Measurements from ENCODE around the gene STK33. TPM values are rescaled to one million over a fixed set of nuclear protein-coding genes. Genes with fewer than 3 reads are reported as not detected.

Gene STK33
- total and polyA plus RNA-seq, 12 donors = 6.8 to 36.0 (median 17.2) TPM

DNA sequence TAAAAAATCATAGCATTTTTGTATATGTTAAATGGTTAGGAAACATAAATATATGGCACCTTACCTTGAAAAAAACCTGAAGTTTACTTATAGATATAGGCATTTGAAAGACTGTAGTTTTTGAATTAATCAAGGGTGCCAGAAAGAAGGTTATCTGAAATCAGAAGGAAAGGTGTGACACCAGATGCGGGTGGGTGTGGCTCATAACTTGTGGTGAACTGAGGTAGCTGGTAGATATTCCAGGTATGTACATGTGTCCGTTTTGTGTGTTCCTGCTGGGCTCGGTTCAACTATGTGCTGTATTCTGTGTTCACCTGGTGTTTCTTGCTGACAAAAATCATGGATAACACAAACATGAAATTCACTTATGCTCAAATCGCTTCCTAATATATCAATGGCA lies 35.6 kb downstream of the STK33 start:
- H3K9me3 ChIP-seq (replicated peaks in 1 of 3) = no peaks in the 10 kb centered on the region
- intact Hi-C loops (cut with DNase I) = no loop called here
- DNase-seq = no peak
- no peak overlapping the region for H3K4me3 ChIP-seq
- no peaks in the 10 kb centered on the region for H3K4me1 ChIP-seq (replicated peaks in 1 of 2)
- H3K36me3 ChIP-seq (replicated peaks in 1 of 2) = no peaks in the 10 kb centered on the region
- no peaks in the 10 kb centered on the region for H3K27me3 ChIP-seq
- WGBS, 4 donors = 92 to 99% (median 95%) methylated on average over 4 of the region's 4 CpGs
- H3K27ac ChIP-seq = no peak overlapping the region
- TF ChIP-seq, protein P1, sequence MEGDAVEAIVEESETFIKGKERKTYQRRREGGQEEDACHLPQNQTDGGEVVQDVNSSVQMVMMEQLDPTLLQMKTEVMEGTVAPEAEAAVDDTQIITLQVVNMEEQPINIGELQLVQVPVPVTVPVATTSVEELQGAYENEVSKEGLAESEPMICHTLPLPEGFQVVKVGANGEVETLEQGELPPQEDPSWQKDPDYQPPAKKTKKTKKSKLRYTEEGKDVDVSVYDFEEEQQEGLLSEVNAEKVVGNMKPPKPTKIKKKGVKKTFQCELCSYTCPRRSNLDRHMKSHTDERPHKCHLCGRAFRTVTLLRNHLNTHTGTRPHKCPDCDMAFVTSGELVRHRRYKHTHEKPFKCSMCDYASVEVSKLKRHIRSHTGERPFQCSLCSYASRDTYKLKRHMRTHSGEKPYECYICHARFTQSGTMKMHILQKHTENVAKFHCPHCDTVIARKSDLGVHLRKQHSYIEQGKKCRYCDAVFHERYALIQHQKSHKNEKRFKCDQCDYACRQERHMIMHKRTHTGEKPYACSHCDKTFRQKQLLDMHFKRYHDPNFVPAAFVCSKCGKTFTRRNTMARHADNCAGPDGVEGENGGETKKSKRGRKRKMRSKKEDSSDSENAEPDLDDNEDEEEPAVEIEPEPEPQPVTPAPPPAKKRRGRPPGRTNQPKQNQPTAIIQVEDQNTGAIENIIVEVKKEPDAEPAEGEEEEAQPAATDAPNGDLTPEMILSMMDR (IDR thresholded peaks at IDR 0.05) = no peak
- TF ChIP-seq POLR2A (IDR thresholded peaks at IDR 0.05) = no peak

DNA sequence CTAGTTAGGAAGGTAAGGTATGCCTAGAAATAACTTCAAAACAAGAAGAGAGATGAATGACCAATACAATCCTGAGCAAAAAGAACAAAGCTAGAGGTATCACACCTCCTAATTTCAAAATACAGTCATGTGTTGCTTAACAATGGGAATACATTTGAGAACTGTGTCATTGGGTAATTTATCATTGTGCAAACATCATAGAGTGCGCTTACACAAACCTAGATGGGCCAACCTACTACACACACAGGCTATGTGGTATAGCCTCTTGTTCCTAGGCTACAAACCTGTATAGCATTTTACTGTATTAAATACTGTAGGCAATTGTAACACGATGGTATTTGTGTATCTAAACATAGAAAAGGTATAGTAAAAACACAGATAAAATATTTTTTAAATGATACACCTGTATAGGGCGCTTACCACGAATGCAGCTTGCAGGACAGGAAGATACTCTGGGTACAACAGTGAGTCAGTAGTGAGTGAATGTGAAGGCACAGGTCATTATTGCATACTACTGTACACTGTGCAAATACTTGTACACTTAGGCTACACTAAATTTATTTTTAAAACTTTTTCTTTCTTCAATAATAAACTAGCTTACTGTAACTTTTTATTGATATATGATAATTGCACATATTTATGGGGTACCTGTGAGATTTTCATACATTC lies 48.2 kb downstream of the STK33 start:
- WGBS, 4 donors = 71 to 86% (median 76%) methylated on average over 4 of the region's 4 CpGs

DNA sequence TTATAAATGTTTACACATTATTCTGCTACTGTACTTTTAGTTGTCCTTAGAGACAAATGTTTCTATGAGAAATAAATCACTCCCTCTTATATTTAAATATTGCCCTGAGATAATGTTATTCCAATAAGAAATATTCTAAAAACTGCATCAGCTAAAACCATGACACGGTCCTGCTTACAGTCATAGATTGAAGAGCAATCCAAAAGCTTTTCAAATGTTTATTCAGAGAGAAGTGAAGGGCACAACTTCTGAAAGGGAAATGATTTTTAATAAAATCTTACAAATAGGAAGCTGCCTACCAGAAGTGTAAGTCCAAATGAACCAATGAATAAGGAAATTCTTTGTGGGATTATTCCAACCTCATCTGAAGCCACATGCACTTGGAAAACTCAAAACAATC lies 49.2 kb downstream of the STK33 start:
- Histone ChIP-seq H3K36me3 (replicated peaks in 1 of 2) (no peaks in the 10 kb centered on the region), H3K4me3 (no peak overlapping the region), H3K9me3 (replicated peaks in 1 of 3) (no peaks in the 10 kb centered on the region), H3K27me3 (no peaks in the 10 kb centered on the region), H3K27ac (no peak overlapping the region), H3K4me1 (replicated peaks in 1 of 2) (no peaks in the 10 kb centered on the region)
- WGBS, 4 donors = 77 to 80% (median 79%) methylated on average over 1 of the region's 1 CpG
- TF ChIP-seq, protein P1 (IDR thresholded peaks at IDR 0.05) = no peak
- no peak for TF ChIP-seq POLR2A (IDR thresholded peaks at IDR 0.05)
- DNase-seq = no peak
- intact Hi-C loops (cut with DNase I) = no loop called here

More for the DNA sequence above, 48.2 kb downstream of the STK33 start:
- Histone ChIP-seq H3K27me3 (no peaks in the 10 kb centered on the region), H3K27ac (no peak overlapping the region), H3K36me3 (replicated peaks in 1 of 2) (no peaks in the 10 kb centered on the region), H3K9me3 (replicated peaks in 1 of 3) (no peaks in the 10 kb centered on the region), H3K4me1 (replicated peaks in 1 of 2) (no peaks in the 10 kb centered on the region), H3K4me3 (no peak overlapping the region)
- TF ChIP-seq, protein P1 (IDR thresholded peaks at IDR 0.05) = no peak
- no peak for TF ChIP-seq POLR2A (IDR thresholded peaks at IDR 0.05)
- DNase-seq = no peak
- intact Hi-C loops (cut with DNase I) = no loop called here

DNA sequence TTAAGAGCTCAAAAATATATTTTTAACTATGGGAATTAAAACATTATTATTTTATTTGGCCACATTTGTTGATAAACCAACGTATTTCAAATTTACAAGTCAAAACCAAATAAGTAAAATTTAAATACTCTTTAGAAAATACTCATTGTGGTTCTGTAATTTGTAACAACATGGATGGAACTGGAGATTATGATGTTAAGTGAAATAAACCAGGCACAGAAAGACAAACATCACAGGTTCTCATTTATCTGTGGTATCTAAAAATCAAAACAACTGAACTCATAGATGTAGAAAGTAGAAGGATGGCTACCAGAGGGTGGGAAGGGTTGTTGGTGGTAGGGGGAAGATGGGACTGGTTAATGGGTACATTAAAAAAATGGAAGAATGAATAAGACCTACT lies 50.8 kb downstream of the STK33 start:
- WGBS, 4 donors = 59 to 84% (median 70%) methylated on average over 1 of the region's 1 CpG
- intact Hi-C loops (cut with DNase I) = no loop called here
- H3K27ac ChIP-seq = no peak overlapping the region
- no peaks in the 10 kb centered on the region for H3K27me3 ChIP-seq
- no peak for TF ChIP-seq POLR2A (IDR thresholded peaks at IDR 0.05)
- TF ChIP-seq, protein P1 (IDR thresholded peaks at IDR 0.05) = no peak
- no peaks in the 10 kb centered on the region for H3K9me3 ChIP-seq (replicated peaks in 1 of 3)
- H3K4me3 ChIP-seq = no peak overlapping the region
- H3K4me1 ChIP-seq (replicated peaks in 1 of 2) = no peaks in the 10 kb centered on the region
- H3K36me3 ChIP-seq (replicated peaks in 1 of 2) = no peaks in the 10 kb centered on the region
- no peak for DNase-seq

Measured in adrenal gland (tissue), 12 donors.